Chondrocyte (in vitro differentiated cells): ENCODE results near the gene AKT3. TPM values are rescaled to one million over a fixed set of nuclear protein-coding genes. Genes with fewer than 3 reads are reported as not detected.

Source experiments
- DNase-seq: peaks from one replicate; pipeline ENCODE4 v3.0.0; 2021; ENCODE audit warnings: mixed read lengths, low spot score
- H3K27ac Mint-ChIP-seq: one replicate; pipeline ENCODE4 v1.8.0; 2021; ENCODE audit warnings: mild to moderate bottlenecking, moderate library complexity, mixed read lengths; ENCODE audit not compliant: unreplicated experiment
- H3K27me3 Mint-ChIP-seq: 2 replicates; pipeline ENCODE4 v1.8.0; 2021; ENCODE audit warnings: low read depth, mixed read lengths
- H3K36me3 Mint-ChIP-seq: 2 replicates; pipeline ENCODE4 v1.8.0; 2021; ENCODE audit warnings: low read depth, mixed read lengths
- H3K4me1 Mint-ChIP-seq: 2 replicates; pipeline ENCODE4 v1.8.0; 2021; ENCODE audit warnings: low read depth, mild to moderate bottlenecking, mixed read lengths
- H3K4me3 Mint-ChIP-seq: one replicate; pipeline ENCODE4 v1.8.0; 2021; ENCODE audit warnings: mild to moderate bottlenecking, moderate library complexity, mixed read lengths; ENCODE audit not compliant: unreplicated experiment
- H3K9me3 Mint-ChIP-seq: 2 replicates; pipeline ENCODE4 v1.8.0; 2021; ENCODE audit warnings: low read depth, mixed read lengths
- CTCF ChIP-seq: fragments of 200-600 bp; sonication (generic); IDR thresholded peaks from 2 replicates; pipeline ENCODE4 v1.5.0; 2021; ENCODE audit warnings: antibody characterized with exemption, mild to moderate bottlenecking, moderate library complexity
- total RNA-seq: library from RNA; stranded (reverse); gene quantifications from 3 replicates; pipeline ENCODE4 v1.2.1, GENCODE V29; 2021

Gene AKT3
- total RNA-seq, 1 donor from 2014 or later = 111 TPM

- Mint-ChIP-seq H3K4me3 (no peak overlapping the region), H3K36me3 (peaks cover 7% of the 10 kb centered on the region), H3K4me1 (peaks cover 27% of the 10 kb centered on the region), H3K27ac (no peak overlapping the region), H3K27me3 (no peaks in the 10 kb centered on the region), H3K9me3 (no peaks in the 10 kb centered on the region)
- TF ChIP-seq CTCF = no peak
- no peak for DNase-seq
Measured at GRCh38 chr1:243547891-243548290, 302.2 kb downstream of the AKT3 start.

GRCh38 chr1:243546457-243546856 lies 303.6 kb downstream of the AKT3 start:
- H3K4me1 Mint-ChIP-seq = peaks cover 27% of the 10 kb centered on the region
- no peak for TF ChIP-seq CTCF
- H3K9me3 Mint-ChIP-seq = no peaks in the 10 kb centered on the region
- DNase-seq = no peak
- no peak overlapping the region for H3K4me3 Mint-ChIP-seq
- H3K36me3 Mint-ChIP-seq = peaks cover 7% of the 10 kb centered on the region
- H3K27ac Mint-ChIP-seq = no peak overlapping the region
- no peaks in the 10 kb centered on the region for H3K27me3 Mint-ChIP-seq

- Mint-ChIP-seq H3K27me3 (no peaks in the 10 kb centered on the region), H3K9me3 (no peaks in the 10 kb centered on the region), H3K36me3 (peaks cover 8% of the 10 kb centered on the region), H3K4me1 (peaks cover 5% of the 10 kb centered on the region), H3K4me3 (no peak overlapping the region), H3K27ac (no peak overlapping the region)
- no peak for TF ChIP-seq CTCF
- DNase-seq = no peak
Measured at GRCh38 chr1:243543501-243543900, 306.5 kb downstream of the AKT3 start.

GRCh38 chr1:243542739-243543415 lies 307.2 kb downstream of the AKT3 start:
- no peaks in the 10 kb centered on the region for H3K27me3 Mint-ChIP-seq
- DNase-seq = no peak
- TF ChIP-seq CTCF = no peak
- no peak overlapping the region for H3K4me3 Mint-ChIP-seq
- H3K9me3 Mint-ChIP-seq = no peaks in the 10 kb centered on the region
- peaks cover 10% of the 10 kb centered on the region for H3K36me3 Mint-ChIP-seq
- peaks cover 4% of the 10 kb centered on the region for H3K4me1 Mint-ChIP-seq
- no peak overlapping the region for H3K27ac Mint-ChIP-seq

GRCh38 chr1:243539636-243540035 lies 310.4 kb downstream of the AKT3 start:
- Mint-ChIP-seq H3K36me3 (peaks cover 14% of the 10 kb centered on the region), H3K4me1 (peaks cover 4% of the 10 kb centered on the region), H3K9me3 (peaks cover 2% of the 10 kb centered on the region), H3K27ac (no peak overlapping the region), H3K4me3 (no peak overlapping the region), H3K27me3 (no peaks in the 10 kb centered on the region)
- TF ChIP-seq CTCF = no peak
- no peak for DNase-seq
